ENCODE data around the gene RNU6-1. TPM values are rescaled to one million over a fixed set of nuclear protein-coding genes. Genes with fewer than 3 reads are reported as not detected.

The RNU6-1 gene
- not detected for total RNA-seq

DNA sequence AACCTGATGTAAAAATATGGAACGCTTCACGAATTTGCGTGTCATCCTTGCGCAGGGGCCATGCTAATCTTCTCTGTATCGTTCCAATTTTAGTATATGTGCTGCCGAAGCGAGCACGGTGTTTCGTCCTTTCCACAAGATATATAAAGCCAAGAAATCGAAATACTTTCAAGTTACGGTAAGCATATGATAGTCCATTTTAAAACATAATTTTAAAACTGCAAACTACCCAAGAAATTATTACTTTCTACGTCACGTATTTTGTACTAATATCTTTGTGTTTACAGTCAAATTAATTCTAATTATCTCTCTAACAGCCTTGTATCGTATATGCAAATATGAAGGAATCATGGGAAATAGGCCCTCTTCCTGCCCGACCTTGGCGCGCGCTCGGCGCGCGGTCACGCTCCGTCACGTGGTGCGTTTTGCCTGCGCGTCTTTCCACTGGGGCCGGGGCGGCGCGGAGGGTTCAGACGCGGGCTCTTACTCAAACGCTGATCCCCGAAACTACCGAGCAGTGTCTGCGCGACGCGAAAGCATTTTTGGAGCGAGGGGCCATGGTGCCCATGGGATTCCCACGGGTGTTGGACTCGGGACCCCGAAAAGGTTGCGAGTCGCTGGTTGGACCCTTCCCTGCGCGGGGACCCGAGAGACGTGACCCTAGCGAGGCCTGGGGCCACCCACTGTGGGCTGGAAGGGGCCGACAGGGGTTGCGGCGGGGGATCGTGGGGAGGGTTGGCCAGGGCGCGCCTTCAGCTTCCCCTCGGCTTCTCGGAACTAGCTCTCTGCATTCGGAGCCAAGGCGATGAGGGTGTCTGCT, at the start of gene RNU6-1:
RNU6-1 (minus strand) TSS at position 117 of the 820 bp plus-strand sequence.
- peak in 3 of 4 donors; percentile 20 to 86 (median 80) for TF ChIP-seq POLR2A (IDR thresholded peaks at IDR 0.05)
- TF ChIP-seq, protein P1, sequence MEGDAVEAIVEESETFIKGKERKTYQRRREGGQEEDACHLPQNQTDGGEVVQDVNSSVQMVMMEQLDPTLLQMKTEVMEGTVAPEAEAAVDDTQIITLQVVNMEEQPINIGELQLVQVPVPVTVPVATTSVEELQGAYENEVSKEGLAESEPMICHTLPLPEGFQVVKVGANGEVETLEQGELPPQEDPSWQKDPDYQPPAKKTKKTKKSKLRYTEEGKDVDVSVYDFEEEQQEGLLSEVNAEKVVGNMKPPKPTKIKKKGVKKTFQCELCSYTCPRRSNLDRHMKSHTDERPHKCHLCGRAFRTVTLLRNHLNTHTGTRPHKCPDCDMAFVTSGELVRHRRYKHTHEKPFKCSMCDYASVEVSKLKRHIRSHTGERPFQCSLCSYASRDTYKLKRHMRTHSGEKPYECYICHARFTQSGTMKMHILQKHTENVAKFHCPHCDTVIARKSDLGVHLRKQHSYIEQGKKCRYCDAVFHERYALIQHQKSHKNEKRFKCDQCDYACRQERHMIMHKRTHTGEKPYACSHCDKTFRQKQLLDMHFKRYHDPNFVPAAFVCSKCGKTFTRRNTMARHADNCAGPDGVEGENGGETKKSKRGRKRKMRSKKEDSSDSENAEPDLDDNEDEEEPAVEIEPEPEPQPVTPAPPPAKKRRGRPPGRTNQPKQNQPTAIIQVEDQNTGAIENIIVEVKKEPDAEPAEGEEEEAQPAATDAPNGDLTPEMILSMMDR (IDR thresholded peaks at IDR 0.05), result peak in 1 of 6 experiments; percentile 21
- H3K4me3 ChIP-seq, result peak within 1 kb of the TSS; percentile 71 to 93 (median 87)
- H3K27ac ChIP-seq, result peak within 1 kb of the TSS; percentile 92 to 98 (median 96)
- 0 to 1% methylated on average over 18 to 30 of the region's 62 CpGs for WGBS, 2 donors
- peaks cover 0 to 17% (median 9%) of the 10 kb centered on the region in 4 donors for H3K27me3 ChIP-seq
- H3K4me1 ChIP-seq, result peaks cover 17 to 46% (median 27%) of the 10 kb centered on the region in 3 donors
- peak; percentile 71 for DNase-seq
- intact Hi-C loops (cut with DNase I), result loop anchor here (5.0 to 10.0 kb wide), 2 partner anchors 318 to 895 kb away; partner anchors contain the start of gene C15orf61
- no peaks in the 10 kb centered on the region for H3K9me3 ChIP-seq
- H3K36me3 ChIP-seq, result no peaks in the 10 kb centered on the region

DNA sequence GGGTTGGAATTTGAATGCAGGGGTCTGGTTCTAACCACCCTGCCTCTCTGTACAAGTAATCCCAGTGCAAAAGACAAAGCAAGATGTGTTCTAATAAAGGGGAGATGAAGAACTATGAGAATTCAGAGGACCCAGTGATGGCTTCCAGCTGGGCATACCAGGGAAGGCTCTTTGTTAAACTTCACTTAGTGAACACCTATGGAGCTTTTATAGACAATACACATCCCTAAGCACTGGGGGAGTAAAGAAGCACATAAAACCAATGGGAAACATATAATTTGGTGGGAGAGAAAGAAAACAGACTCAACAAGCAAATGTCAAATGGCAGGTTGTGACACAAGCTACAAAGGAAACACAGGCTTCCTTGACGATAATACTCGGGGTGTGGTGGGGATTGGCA, 47.9 kb upstream of the RNU6-1 start:
- no peak overlapping the region for H3K4me3 ChIP-seq
- H3K4me1 ChIP-seq, result peaks cover 4 to 27% (median 12%) of the 10 kb centered on the region in 3 donors
- intact Hi-C loops (cut with DNase I), result no loop called here
- no peak for DNase-seq
- no peaks in the 10 kb centered on the region for H3K27me3 ChIP-seq
- TF ChIP-seq, protein P1 (IDR thresholded peaks at IDR 0.05), result no peak
- TF ChIP-seq POLR2A (IDR thresholded peaks at IDR 0.05), result no peak
- H3K27ac ChIP-seq, result no peak overlapping the region
- H3K9me3 ChIP-seq, result no peaks in the 10 kb centered on the region
- WGBS, 2 donors, result 59 to 78% methylated on average over 2 of the region's 2 CpGs
- H3K36me3 ChIP-seq, result no peaks in the 10 kb centered on the region

DNA sequence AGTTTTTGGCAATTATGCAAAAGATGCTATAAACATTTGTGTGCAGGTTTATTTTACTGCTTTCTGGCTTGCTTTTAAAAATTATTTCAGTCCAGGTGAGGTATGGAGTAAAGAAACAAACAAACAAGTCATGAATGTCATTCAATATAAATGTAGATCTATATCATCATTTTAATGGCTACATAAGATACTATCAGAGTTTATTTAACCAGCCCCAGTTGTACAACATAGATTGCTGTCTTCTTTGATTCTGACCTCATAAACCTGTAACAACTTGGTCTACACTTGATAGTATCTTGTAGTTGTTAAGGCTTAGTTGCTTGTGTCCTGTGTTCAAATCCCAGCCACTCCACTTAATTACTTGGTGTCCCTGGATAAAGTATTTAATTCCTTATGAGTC, 46.0 kb upstream of the RNU6-1 start:
- TF ChIP-seq, protein P1 (IDR thresholded peaks at IDR 0.05), result no peak
- TF ChIP-seq POLR2A (IDR thresholded peaks at IDR 0.05), result no peak
- Histone ChIP-seq H3K36me3 (no peaks in the 10 kb centered on the region), H3K27ac (peak overlapping the region in 1 of 4 donors; percentile 79), H3K4me1 (peaks cover 4 to 31% (median 12%) of the 10 kb centered on the region in 3 donors), H3K27me3 (no peaks in the 10 kb centered on the region), H3K4me3 (no peak overlapping the region), H3K9me3 (no peaks in the 10 kb centered on the region)
- DNase-seq, result no peak
- intact Hi-C loops (cut with DNase I), result no loop called here

DNA sequence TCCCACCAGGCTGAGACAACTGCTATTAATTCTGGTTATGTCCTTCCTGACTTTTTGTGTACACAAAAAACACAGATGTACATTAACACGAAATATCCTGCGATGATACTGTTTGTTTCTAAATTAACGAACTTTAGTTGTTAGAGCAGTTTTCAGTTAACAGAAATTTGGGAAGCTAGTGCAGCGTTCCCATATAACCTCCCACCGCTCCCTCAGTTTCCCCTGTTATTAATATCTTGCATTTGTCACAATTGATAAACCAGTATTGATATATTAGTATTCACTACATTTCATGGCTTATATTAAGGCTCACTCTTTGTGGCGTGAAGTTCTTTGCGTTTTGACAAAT, 45.3 kb upstream of the RNU6-1 start:
- no peaks in the 10 kb centered on the region for H3K9me3 ChIP-seq
- peak overlapping the region; percentile 69 to 84 (median 81) for H3K27ac ChIP-seq
- H3K4me1 ChIP-seq, result peaks cover 4 to 37% (median 12%) of the 10 kb centered on the region in 3 donors
- H3K27me3 ChIP-seq, result no peaks in the 10 kb centered on the region
- DNase-seq, result no peak
- TF ChIP-seq, protein P1 (IDR thresholded peaks at IDR 0.05), result no peak
- no peak for TF ChIP-seq POLR2A (IDR thresholded peaks at IDR 0.05)
- intact Hi-C loops (cut with DNase I), result no loop called here
- WGBS, 2 donors, result 57% methylated on average over 7 of the region's 7 CpGs
- H3K36me3 ChIP-seq, result no peaks in the 10 kb centered on the region
- H3K4me3 ChIP-seq, result peak overlapping the region; percentile 38 to 69 (median 46)

DNA sequence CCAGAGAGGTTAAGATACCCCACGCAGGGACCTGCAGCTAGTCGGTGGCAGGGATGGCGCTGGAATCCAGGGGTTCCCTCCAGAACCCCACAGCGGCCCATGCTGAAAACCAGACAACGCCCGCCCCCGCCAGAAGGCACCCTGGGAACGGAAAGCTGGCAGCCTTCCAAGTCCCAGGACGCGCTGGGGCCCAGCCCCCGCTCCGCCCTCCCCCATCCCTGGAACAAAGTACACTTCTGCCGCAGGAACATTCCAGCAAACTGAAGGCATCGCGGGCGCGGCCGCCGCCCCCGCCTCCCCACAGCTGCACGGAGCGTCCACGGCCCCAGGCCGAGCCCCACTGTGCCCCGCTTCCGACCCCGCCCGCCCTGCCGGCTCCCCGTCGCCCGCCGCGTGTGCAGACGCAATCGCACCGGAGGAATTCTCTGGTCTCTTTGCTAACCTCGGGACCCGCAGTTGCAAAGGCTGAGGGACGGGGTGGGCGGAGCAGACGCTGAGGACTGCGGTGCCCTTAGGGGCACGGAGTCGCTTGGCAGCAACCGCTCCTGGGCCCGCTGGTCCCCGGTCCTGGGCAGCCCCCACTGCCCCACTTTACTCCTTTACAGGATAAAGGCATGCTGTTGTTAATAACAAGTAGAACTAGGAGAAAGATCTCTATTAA, 44.8 kb upstream of the RNU6-1 start:
- intact Hi-C loops (cut with DNase I), result no loop called here
- DNase-seq, result no peak
- H3K4me3 ChIP-seq, result peak overlapping the region; percentile 38 to 69 (median 46)
- no peaks in the 10 kb centered on the region for H3K36me3 ChIP-seq
- WGBS, 2 donors, result 0 to 18% methylated on average over 2 to 8 of the region's 48 CpGs
- H3K27me3 ChIP-seq, result no peaks in the 10 kb centered on the region
- TF ChIP-seq POLR2A (IDR thresholded peaks at IDR 0.05), result peak in 1 of 4 donors; percentile 47
- TF ChIP-seq, protein P1 (IDR thresholded peaks at IDR 0.05), result no peak
- H3K27ac ChIP-seq, result peak overlapping the region; percentile 69 to 84 (median 81)
- H3K9me3 ChIP-seq, result no peaks in the 10 kb centered on the region
- H3K4me1 ChIP-seq, result peaks cover 4 to 37% (median 12%) of the 10 kb centered on the region in 3 donors
